Measurements from ENCODE around the gene CPSF4.
A peak's percentile ranks its signal among the peaks of the same experiment; 100 is the strongest.
"Not testable (repeated sequence)": the region's sequence is repeated elsewhere in the genome, so short reads cannot be mapped to it uniquely, and the experiment has no call there.

CPSF4 gene

DNA sequence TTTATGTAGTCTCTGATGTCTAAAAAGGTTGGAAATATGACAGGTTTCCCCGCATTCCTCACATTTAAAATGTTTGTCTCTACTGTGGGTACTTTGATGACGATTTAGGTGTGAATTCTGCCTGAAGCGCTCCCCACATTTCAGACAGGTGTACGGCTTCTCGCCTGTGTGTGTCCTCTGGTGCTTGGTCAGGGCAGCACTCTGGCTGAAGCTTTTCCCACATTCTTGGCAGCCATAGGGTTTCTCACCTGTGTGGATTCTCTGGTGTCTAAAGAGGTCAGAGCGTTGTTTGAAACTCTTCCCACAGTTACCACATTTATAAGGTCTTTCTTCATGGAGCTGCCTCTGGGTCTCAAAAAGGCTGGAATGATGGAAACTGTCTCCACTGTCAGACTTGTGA is 55.1 kb downstream of the CPSF4 start:
- DNase-seq = no peak
- ATAC-seq = no peak

DNA sequence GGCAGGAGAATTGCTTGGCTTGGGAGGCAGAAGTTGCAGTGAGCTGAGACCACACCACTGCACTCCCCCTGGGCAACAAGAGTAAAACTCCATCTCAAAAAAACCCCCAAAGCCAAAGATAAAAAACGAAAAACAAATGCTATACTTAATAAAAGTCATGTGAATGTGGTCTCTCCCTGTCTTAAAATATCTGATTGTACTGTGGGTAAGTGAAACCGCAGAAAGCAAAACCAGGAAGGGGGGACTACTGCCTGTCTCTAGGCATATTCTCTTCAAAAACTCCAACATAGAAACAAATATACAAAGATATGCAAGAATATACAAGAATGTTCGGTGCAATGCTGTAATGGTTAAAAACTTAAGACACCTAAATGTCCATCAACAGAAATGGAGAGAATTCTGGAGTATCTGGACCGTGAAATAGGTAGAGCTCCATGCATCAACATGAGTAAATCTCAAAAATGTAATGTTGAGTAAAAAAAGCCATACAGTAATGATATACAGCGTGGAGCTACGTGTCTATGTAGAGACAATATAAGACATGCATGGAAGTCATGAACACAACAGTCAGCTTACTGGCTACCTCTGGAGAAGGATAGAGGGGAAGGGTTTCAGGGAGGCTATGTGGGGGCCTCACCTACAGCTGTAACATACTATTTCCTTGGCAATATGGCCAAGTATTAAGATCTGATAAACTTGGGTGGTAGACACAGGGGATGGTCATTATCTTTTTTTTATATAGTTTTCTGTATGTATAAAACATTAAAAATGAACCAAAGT is 59.2 kb downstream of the CPSF4 start:
- DNase-seq (no peak), ATAC-seq (no peak)

DNA sequence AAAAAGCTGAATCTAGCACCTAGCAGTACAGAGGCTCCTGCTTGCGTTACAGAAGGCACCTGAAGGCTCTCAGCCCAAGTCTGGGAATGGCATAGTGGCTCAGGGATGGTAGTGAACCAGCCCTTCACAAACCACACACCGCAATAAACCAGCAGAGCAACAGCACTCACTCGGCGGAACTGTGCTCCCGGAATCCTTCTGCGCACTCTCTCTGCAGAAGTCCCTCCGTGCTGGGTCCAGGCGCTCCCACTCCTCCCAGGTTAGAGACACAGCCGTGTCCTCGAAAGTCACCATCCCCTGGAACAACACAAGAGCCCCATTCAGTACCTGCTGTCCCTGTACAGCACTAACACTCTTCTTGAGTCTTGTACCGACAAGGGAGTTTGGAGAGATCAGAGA is 59.8 kb downstream of the CPSF4 start:
- no peak for DNase-seq
- ATAC-seq = no peak

DNA sequence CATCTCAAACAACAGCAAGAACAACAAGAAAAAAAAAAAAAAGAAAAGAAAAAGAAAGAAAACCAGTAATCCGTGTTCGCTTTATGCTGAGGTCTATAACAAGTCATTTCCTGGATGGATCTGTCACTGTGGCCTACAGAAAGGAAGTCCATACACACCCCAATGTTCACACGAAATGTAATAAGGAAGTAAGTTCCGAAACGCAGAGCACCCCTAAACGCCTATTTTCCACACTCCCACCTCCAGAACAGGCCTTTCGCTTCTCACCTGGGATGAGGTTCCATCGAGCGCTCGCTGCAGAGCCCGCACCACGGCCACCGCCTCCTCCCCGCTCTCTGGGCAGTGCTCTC is 60.6 kb downstream of the CPSF4 start:
- DNase-seq = no peak
- no peak for ATAC-seq

DNA sequence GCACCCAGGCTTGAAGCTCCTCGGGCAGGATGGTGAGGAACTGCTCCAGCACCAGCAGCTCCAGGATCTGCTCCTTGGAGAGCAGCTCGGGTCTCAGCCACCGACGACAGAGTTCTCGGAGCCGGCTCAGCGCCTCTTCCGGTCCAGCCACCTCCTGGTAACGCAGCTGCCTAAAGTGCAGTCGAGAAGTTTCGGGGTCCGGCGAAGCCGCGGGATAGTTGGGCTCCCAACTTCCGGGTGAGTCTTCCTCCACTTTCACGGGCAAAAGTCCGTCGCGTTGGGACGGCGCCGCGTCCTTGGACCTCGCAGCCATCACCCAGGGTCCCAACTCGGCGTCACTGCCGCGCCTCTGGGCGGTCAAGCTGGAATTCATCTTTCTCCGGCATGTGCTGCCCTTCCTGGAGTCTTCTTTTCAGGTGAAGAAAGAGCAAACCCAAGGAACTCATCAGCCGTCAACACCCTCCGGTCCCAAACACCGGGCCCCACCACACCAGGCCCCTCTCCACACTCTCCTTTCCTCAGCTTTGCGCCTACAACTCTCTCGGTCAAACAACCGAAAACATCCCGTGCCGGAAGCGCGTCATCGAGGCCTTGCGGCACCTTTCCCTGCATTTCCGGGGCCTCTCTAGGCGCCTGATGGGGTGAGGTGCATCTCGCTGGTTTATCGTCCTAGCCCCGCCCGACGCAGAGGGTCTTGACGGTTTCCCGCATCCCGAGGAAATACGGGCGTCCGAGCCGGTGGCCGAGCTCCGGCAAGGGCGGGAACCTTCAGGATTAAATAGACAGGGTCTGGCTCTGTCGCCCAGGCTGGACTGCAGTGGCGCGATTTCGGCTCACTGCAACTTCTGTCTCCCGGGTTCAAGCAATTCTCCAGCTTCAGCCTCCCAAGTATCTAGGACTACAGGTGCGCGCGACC is 61.2 kb downstream of the CPSF4 start, which contains the start of gene ZNF394:
TSS of gene ZNF394 (minus strand) at position 561 of the 916 bp plus-strand sequence. CDS start at position 373, 188 bp downstream.
- ATAC-seq (peak; percentile 63), DNase-seq (peak; percentile 93)

GRCh38 chr7:99500637-99501009 is 61.9 kb downstream of the CPSF4 start:
- no peak for DNase-seq
- no peak for ATAC-seq

DNA sequence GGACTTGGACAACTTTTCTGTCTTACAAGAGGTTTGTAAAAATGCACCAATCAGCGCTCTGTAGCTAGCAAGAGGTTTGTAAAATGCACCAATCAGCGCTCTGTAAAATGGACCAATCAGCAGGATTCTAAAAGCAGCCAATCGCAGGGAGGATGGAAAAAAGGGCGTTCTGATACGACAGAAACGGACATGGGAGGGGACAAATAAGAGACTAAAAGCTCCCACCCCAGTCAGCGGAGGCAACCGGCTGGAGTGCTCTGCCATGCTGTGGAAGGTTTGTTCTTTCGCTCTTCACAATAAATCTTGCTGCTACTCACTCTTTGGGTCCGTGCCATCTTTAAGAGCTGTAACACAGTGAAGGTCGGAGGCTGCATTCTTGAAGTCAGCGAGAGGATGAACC is 62.5 kb downstream of the CPSF4 start:
- not testable (repeated sequence) for DNase-seq, ATAC-seq

- DNase-seq = no peak
- ATAC-seq = no peak
Observed at GRCh38 chr7:99504281-99504602, 65.5 kb downstream of the CPSF4 start.

DNA sequence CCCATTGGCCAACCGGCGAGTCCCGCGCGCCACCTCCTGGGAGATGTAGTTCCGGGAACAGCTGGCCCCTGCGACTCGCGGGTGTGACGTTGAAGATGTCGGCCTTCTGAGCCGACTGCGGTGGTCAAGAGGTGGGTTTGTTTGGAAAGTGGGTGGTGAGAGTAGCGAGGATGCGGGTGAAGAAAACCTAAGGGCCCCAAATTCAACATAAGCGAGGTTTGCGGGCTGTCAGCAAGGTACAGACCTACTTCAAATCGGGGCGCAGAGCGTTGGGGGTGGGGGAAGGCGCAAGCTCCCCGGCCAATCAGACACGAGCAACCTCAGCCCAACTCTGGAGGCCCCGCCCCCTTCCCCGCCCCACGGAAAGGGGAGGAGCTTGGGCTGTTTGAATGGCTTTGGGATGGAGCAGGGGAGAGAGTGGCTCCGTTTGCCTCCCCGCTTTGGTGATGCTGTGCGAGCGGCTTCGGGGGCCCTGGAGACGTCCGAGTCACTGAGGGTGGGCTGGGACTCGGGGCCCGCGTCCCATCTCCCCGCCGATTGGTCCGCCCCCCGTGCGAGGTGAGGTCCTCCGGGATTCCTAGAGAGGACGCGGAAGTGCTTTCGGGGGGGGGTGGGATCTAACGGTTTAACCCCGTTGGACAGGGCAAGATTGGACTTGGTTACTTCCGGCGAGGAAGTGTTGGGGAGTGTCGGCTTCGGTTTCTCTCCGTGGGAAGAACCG is 66.0 kb downstream of the CPSF4 start, which contains the start of gene ZKSCAN5:
TSS of gene ZKSCAN5 (plus strand) at position 60 of the 721 bp plus-strand sequence. CDS start 1,383 bp downstream, outside the sequence.
- DNase-seq (peak; percentile 97), ATAC-seq (peak; percentile 90)

- DNase-seq = no peak
- ATAC-seq = no peak
Observed at GRCh38 chr7:99505324-99505662, 66.5 kb downstream of the CPSF4 start.
